AG08395 (cell line): ENCODE measurements around the gene AZGP1.
"Not testable (repeated sequence)": the region's sequence is repeated elsewhere in the genome, so short reads cannot be mapped to it uniquely, and the experiment has no call there.

Source experiments
- DNase-seq: peaks from one replicate; pipeline ENCODE4 v3.0.0; 2012; ENCODE audit warnings: mixed read lengths, low spot score

The AZGP1 gene

GRCh38 chr7:99975782-99976521 is at the start of gene AZGP1:
Gene AZGP1, minus strand, starts transcription at chr7:99976031. Its CDS starts 11 bp downstream, at chr7:99976020.
- no peak for DNase-seq

- DNase-seq = no peak
Measured at GRCh38 chr7:100024020-100024619, 48.3 kb upstream of the AZGP1 start.

- DNase-seq = no peak
Measured at GRCh38 chr7:100023526-100023925, 47.7 kb upstream of the AZGP1 start.

- DNase-seq = no peak
Measured at GRCh38 chr7:100022621-100023020, 46.8 kb upstream of the AZGP1 start.

GRCh38 chr7:100021297-100021696 is 45.5 kb upstream of the AZGP1 start:
- no peak for DNase-seq

- DNase-seq = no peak
Measured at GRCh38 chr7:100019908-100020307, 44.1 kb upstream of the AZGP1 start.

GRCh38 chr7:100017875-100018274 is 42.0 kb upstream of the AZGP1 start:
- DNase-seq = no peak

GRCh38 chr7:100017300-100017699 is 41.5 kb upstream of the AZGP1 start:
- DNase-seq = no peak

GRCh38 chr7:100016215-100016901 is 40.5 kb upstream of the AZGP1 start:
- no peak for DNase-seq

GRCh38 chr7:100015232-100016214 is 39.7 kb upstream of the AZGP1 start, which contains the start of gene ZKSCAN1:
Gene ZKSCAN1, plus strand, starts transcription at chr7:100015596. Its CDS starts 7,911 bp downstream, at chr7:100023507.
- peak; percentile 97 for DNase-seq

- no peak for DNase-seq
Measured at GRCh38 chr7:100013328-100013676, 37.5 kb upstream of the AZGP1 start.

GRCh38 chr7:100012385-100013327 is 36.8 kb upstream of the AZGP1 start:
- not testable (repeated sequence) for DNase-seq

GRCh38 chr7:100011516-100011915 is 35.7 kb upstream of the AZGP1 start:
- DNase-seq = no peak

GRCh38 chr7:100010901-100011300 is 35.1 kb upstream of the AZGP1 start:
- no peak for DNase-seq

GRCh38 chr7:100009952-100010351 is 34.1 kb upstream of the AZGP1 start:
- DNase-seq = not testable (repeated sequence)

- DNase-seq = no peak
Measured at GRCh38 chr7:100008525-100008924, 32.7 kb upstream of the AZGP1 start.

GRCh38 chr7:100007887-100008286 is 32.1 kb upstream of the AZGP1 start:
- no peak for DNase-seq

GRCh38 chr7:100003711-100004661 is 28.2 kb upstream of the AZGP1 start:
- no peak for DNase-seq

- DNase-seq = no peak
Measured at GRCh38 chr7:100000239-100000638, 24.4 kb upstream of the AZGP1 start.
